ENCODE measurements around the gene TIMM44.
A peak's percentile ranks its signal among the peaks of the same experiment; 100 is the strongest.

TIMM44 gene

DNA sequence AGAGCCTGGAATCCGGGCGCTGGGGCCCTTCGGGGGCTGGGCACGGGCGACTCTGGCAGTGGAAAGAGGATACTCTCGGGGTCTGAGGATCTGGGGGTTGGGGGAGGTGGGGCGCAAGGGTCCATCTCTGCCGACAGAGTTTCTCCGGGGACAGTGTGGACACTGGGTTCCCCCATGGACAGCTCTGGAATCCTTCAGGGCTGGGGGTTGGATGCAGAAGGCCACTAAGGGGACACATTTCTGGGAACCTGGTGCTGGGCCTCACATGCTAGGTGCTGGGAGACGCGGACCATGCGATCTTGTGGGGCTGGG is 26.6 kb downstream of the TIMM44 start:
- H3K4me3 ChIP-seq (ENCODE audit: low read depth, low read length), result no peak overlapping the region
- TF ChIP-seq CTCF (conservative IDR thresholded peaks at IDR 0.05; ENCODE audit: low read depth, low read length), result no peak
- no peak for DNase-seq (ENCODE audit: low read depth)

GRCh38 chr19:7916103-7916954 is 27.1 kb downstream of the TIMM44 start:
- TF ChIP-seq CTCF (conservative IDR thresholded peaks at IDR 0.05; ENCODE audit: low read depth, low read length), result no peak
- no peak for DNase-seq (ENCODE audit: low read depth)
- H3K4me3 ChIP-seq (ENCODE audit: low read depth, low read length), result peak overlapping the region; percentile 17

GRCh38 chr19:7915250-7916102 is 28.0 kb downstream of the TIMM44 start:
- no peak for DNase-seq (ENCODE audit: low read depth)
- TF ChIP-seq CTCF (conservative IDR thresholded peaks at IDR 0.05; ENCODE audit: low read depth, low read length), result no peak
- no peak overlapping the region for H3K4me3 ChIP-seq (ENCODE audit: low read depth, low read length)

DNA sequence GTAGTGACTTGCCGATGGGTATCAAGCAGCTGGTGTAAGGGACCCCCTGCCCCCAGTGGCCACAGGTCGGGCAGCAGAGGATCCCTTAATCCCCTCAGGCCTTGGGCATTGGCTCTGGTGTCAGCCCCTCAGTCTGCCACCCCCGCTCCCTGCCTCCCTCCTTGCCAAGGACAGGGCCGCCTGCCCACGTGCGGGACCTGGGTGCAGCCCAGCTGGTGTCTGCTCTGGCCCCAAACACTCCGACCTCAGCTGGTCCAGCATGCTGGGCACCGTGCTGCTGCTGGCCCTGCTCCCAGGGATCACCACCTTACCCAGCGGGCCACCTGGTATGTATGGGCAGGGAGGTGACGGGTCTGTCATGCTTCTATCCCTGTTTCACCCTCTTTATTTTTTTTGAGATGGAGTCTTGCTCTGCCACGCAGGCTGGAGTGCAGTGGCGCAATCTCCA is 28.8 kb downstream of the TIMM44 start, which contains the start of gene TGFBR3L:
Gene TGFBR3L, plus strand, starts transcription at position 233 of the 448 bp plus-strand sequence.
- DNase-seq (ENCODE audit: low read depth), result no peak
- H3K4me3 ChIP-seq (ENCODE audit: low read depth, low read length), result no peak within 1 kb of the TSS
- TF ChIP-seq CTCF (conservative IDR thresholded peaks at IDR 0.05; ENCODE audit: low read depth, low read length), result no peak

GRCh38 chr19:7914099-7914498 is 29.4 kb downstream of the TIMM44 start:
- no peak for TF ChIP-seq CTCF (conservative IDR thresholded peaks at IDR 0.05; ENCODE audit: low read depth, low read length)
- no peak for DNase-seq (ENCODE audit: low read depth)
- no peak overlapping the region for H3K4me3 ChIP-seq (ENCODE audit: low read depth, low read length)

GRCh38 chr19:7913652-7914051 is 29.8 kb downstream of the TIMM44 start:
- no peak for TF ChIP-seq CTCF (conservative IDR thresholded peaks at IDR 0.05; ENCODE audit: low read depth, low read length)
- no peak overlapping the region for H3K4me3 ChIP-seq (ENCODE audit: low read depth, low read length)
- DNase-seq (ENCODE audit: low read depth), result no peak
